ENCODE results near the gene FIBCD1.
"Not testable (repeated sequence)": the region's sequence is repeated elsewhere in the genome, so short reads cannot be mapped to it uniquely, and the experiment has no call there.

The FIBCD1 gene

DNA sequence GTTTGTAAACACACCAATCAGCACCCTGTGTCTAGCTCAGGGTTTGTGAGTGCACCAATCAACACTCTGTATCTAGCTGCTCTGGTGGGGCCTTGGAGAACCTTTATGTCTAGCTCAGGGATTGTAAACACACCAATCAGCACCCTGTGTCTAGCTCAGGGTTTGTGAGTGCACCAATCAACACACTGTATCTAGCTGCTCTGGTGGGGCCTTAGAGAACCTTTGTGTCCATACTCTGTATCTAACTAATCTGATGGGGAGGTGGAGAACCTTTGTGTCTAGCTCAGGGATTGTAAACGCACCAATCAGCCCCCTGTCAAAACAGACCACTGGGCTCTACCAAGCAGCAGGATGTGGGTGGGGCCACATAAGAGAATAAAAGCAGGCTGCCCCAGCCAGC lies 28.4 kb downstream of the FIBCD1 start:
- DNase-seq (ENCODE audit: low read depth in 4 of 4, low spot score in 1 of 4): not testable (repeated sequence)

- DNase-seq (ENCODE audit: low read depth in 4 of 4, low spot score in 1 of 4): not testable (repeated sequence)
Measured at GRCh38 chr9:130910041-130910440, 29.0 kb downstream of the FIBCD1 start.

- no peak for DNase-seq (ENCODE audit: low read depth in 4 of 4, low spot score in 1 of 4)
Measured at GRCh38 chr9:130908878-130909355, 30.1 kb downstream of the FIBCD1 start.

- no peak for DNase-seq (ENCODE audit: low read depth in 4 of 4, low spot score in 1 of 4)
Measured at GRCh38 chr9:130908146-130908877, 30.7 kb downstream of the FIBCD1 start.

DNA sequence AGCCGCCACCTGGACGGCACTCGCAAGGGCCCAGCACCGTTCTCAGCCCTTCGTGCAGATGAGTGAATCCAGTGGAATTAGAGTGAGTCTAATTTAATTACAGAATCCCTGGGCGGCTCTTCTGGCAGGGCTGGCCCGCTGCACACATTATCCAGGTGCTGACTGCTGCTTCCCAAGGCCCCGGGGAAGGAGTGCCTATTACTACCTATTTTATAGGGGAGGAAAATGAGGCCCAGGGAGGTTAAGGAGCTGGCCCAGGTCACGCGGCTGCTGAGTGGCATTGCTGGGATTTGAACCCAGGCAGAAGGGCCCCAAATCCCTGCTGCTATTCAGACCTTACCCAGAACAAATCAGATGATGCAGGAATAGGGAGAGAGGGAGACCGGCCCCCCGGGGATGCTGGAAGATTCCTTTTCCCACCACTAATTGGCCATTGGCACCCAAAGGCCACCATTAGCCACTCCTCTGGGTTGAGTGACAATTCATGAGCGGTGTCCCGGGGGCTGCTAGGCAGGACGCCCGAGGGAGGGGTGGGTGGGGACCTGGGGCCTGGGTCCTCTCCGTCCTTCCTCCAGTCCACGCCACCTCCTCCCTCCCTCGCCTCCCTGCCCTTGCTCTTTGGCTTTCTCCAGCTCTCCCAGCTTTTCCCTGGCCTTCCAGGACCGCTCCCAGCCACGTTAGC lies 32.2 kb downstream of the FIBCD1 start:
- no peak for DNase-seq (ENCODE audit: low read depth in 4 of 4, low spot score in 1 of 4)

GRCh38 chr9:130905902-130906734 lies 32.9 kb downstream of the FIBCD1 start:
- no peak for DNase-seq (ENCODE audit: low read depth in 4 of 4, low spot score in 1 of 4)

DNA sequence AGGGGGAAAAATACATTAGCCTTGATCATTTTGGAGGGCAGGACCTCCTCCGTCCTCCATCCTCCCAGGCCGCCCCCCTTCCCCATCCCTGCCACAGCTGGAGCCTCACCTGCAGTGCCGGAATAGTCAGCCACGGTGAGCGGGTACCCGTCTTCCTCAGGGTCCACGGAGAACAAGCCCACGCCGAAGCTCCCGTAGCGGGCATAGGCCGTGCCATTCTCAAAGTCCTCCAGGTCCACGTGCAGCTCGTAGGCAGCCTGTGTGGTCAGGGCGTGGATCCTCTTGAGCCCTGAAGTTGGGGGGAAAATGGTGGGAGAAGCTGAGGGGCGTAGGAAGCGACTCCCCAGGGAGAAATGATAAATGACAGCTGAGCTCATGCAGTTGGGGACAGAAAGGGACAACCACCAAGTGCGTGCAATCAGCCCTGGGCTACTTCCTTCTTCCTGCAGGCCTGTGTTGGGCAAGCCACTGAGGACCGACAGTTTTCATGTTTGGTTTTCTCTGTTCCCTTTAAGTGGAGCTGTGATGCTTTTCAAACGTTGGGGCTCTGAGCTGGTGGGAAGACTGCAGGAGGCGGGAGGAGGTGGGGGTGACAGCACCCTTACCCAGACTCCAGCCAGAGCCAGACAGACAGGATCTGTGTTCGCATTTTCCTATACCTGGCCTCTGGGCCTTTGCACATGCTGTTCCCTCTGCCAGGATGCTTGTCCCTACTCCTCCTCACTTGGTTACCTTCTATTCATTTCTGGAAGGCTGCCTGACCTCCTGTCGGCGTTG lies 33.7 kb downstream of the FIBCD1 start:
- DNase-seq (ENCODE audit: low read depth in 4 of 4, low spot score in 1 of 4): no peak

- DNase-seq (ENCODE audit: low read depth in 4 of 4, low spot score in 1 of 4): no peak
Measured at GRCh38 chr9:130904070-130905044, 34.7 kb downstream of the FIBCD1 start.

DNA sequence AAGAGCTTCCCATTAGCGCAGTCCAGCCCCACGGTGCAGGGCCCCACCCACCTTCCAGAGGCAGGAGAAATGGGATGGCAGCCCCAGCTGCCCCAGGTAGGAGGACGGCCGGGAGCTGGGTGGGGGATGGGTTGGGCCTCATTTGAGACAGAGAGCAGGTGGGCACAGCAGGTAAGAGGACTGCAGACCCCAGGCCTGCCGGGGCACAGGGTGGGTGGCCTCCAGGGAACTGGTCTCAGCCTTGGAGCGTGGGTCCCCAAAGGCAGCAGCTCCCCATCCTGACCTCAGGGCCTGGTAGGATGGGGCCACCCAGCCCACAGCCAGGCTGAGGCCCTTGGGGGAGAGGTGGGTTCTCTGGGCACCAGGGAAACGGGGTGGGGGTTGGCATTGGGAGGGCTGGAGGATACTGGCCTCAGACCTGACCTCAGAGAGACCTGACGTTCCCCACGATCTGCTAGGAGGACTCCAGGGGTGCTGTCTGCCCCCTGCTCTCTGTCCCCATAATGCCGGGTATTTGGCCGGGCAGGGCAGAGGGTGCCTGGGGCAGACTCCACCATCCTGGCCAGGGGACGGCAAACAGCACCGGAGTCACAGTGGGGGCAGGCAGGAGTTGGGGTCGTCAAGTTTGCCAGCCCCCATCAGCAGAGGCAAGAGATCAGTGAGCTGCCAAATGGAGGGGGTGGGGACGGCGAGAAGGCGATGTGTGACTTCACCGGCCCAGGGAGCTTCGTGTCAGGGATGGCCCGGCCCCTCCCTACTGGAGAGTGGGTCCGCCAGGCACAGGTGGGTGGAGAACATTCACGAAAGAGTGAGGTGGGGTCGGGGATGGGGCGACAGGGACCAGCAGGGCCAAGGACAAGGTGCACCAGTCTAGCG lies 35.6 kb downstream of the FIBCD1 start:
- no peak for DNase-seq (ENCODE audit: low read depth in 4 of 4, low spot score in 1 of 4)

- DNase-seq (ENCODE audit: low read depth in 4 of 4, low spot score in 1 of 4): no peak
Measured at GRCh38 chr9:130902204-130903185, 36.6 kb downstream of the FIBCD1 start.

- no peak for DNase-seq (ENCODE audit: low read depth in 4 of 4, low spot score in 1 of 4)
Measured at GRCh38 chr9:130901498-130902203, 37.4 kb downstream of the FIBCD1 start.

GRCh38 chr9:130900701-130901497 lies 38.1 kb downstream of the FIBCD1 start:
- no peak for DNase-seq (ENCODE audit: low read depth in 4 of 4, low spot score in 1 of 4)

DNA sequence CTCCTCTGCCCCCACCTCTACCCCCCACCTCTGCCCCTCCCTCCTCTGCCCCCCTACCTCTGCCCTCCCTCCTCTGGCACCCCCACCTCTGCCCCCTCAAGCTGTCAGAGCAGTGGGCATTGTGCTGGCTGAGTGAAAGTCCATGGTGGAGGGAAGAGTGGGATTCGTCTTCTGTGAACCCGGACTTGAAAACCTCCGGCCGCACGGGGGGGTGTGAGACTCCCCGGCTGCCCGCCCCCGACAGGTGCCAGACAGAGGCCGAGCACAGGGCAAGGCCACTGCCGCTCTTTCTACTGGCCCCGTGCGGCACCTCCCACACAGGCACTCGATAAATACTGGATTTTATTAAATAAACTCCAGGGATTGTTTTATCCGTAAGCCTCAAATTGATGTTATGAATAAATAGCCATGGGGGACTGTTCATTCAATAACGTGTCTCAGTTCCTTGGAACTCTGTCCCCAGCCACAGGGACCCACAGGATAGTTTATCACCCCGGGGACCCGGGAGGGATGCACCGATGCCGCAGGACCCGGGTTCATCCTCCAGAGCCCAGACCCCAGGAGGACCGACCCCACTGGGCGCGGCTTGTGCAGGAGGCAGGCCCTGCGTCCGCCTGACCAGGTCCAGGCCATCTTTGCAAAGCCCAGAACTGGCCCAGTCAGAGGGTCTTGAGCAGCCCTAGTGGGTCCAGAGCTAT lies 39.8 kb downstream of the FIBCD1 start:
- DNase-seq (ENCODE audit: low read depth in 4 of 4, low spot score in 1 of 4): no peak

DNA sequence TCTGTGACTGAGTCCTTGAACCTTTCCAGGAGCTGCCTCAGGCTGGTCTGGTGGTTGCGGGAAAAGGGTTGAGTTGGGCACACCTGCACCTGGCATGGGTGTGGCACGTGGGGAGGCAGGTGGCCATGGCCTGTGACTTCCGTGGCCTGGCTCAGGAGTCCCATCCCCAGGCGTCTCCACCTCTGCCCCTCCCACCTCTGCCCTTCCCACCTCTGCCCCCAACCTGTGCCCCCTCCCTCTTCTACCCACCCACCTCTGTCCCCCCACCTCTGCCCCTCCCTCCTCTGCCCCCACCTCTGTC lies 40.5 kb downstream of the FIBCD1 start:
- DNase-seq (ENCODE audit: low read depth in 4 of 4, low spot score in 1 of 4): no peak

- no peak for DNase-seq (ENCODE audit: low read depth in 4 of 4, low spot score in 1 of 4)
Measured at GRCh38 chr9:130897848-130898551, 41.0 kb downstream of the FIBCD1 start.

Measured in stimulated activated CD4-positive, alpha-beta T cell treated with anti-CD3 and anti-CD28 coated beads, Interleukin-1b, Interleukin-23, amount 100 ng/mL, for 24 hours (primary cell).